Measurements from ENCODE around the gene FKRP. TPM values are rescaled to one million over a fixed set of nuclear protein-coding genes. Genes with fewer than 3 reads are reported as not detected.

Gene FKRP
- total RNA-seq, 1 experiment from 2014 or later = 19.4 TPM

- BruUV-seq (replicated peaks) = no TSS peak
- H3K9me3 ChIP-seq (ENCODE audit: control insufficient read depth in 1 of 2, insufficient read depth in 1 of 2, low read depth in 1 of 2, low read length in 2 of 2) = no peaks in the 10 kb centered on the region
- ATAC-seq = peak; percentile 83
- ChIA-PET RAD21 (ENCODE audit: low non-redundant PET in 1 of 2, low total read pairs in 2 of 2, uncharacterized antibody in 2 of 2, unreplicated experiment in 2 of 2) (interaction anchor here (0.7 to 1.0 kb wide), 2 partner anchors 22 to 42 kb away, joined by 3 to 4 read pairs; no protein-coding TSS in a partner anchor), POLR2A (interaction anchor here (0.6 to 3.4 kb wide), 12 partner anchors 8 to 1500 kb away, joined by 3 to 26 read pairs (median 5); no protein-coding TSS in a partner anchor), CTCF (interaction anchor here (0.6 kb wide), 2 partner anchors 41 to 52 kb away, joined by 3 to 6 read pairs; no protein-coding TSS in a partner anchor)
- no peaks in the 10 kb centered on the region for H3K9me2 ChIP-seq (ENCODE audit: insufficient read depth)
- H3K36me3 ChIP-seq (ENCODE audit: control insufficient read depth in 1 of 2, insufficient read depth in 2 of 2, low read length in 2 of 2) = peaks cover 4 to 21% of the 10 kb centered on the region in 2 experiments; a peak in 3 of 4 replicates
- peak within 1 kb of the TSS; percentile 77 for H3K4me2 ChIP-seq (ENCODE audit: low read length)
- peak within 1 kb of the TSS; percentile 93 to 96 for H3K4me3 ChIP-seq (replicated peaks in 1 of 2; ENCODE audit: low read depth in 1 of 2, low read length in 2 of 2)
- peak within 1 kb of the TSS; percentile 92 for H3K9ac ChIP-seq (ENCODE audit: low read length)
- peak within 1 kb of the TSS; percentile 91 for H3K27ac ChIP-seq (ENCODE audit: low read depth, low read length)
- no peaks in the 10 kb centered on the region for H3K27me3 ChIP-seq (ENCODE audit: insufficient read depth, low read length)
- H3K4me1 ChIP-seq (ENCODE audit: control insufficient read depth in 1 of 2, insufficient read depth in 2 of 2, low read length in 2 of 2) = peaks cover 40 to 57% of the 10 kb centered on the region in 2 experiments
- peaks cover 4% of the 10 kb centered on the region; the same call in 1 of the 2 replicates for H4K20me1 ChIP-seq (ENCODE audit: insufficient read depth)
- intact Hi-C loops (cut with micrococcal nuclease) = loop anchor here (5.0 kb wide), 1 partner anchor 44 kb away; no protein-coding TSS in a partner anchor
- peak; percentile 94 for DNase-seq (ENCODE audit: low read depth, low spot score)
- H2AFZ ChIP-seq (ENCODE audit: low read depth, low read length, poor library complexity, severe bottlenecking) = no peak within 1 kb of the TSS
- peaks cover 50% of the 10 kb centered on the region for H3K79me2 ChIP-seq (ENCODE audit: insufficient read depth, low read length)
- TF ChIP-seq JUND (IDR thresholded peaks at IDR 0.05) (no peak), EZH2phosphoT487 (IDR thresholded peaks at IDR 0.05; ENCODE audit: borderline replicate concordance) (no peak), ZFX (IDR thresholded peaks at IDR 0.05) (no peak), REST (IDR thresholded peaks at IDR 0.05; ENCODE audit: low read depth) (no peak), MAX (IDR thresholded peaks at IDR 0.05) (peak; percentile 97), YY1 (IDR thresholded peaks at IDR 0.05; ENCODE audit: extremely low read depth, insufficient replicate concordance, low read depth, low read length) (peak; percentile 36), ZNF274 (IDR thresholded peaks at IDR 0.05; ENCODE audit: low read depth, low read length) (no peak), EZH2 (IDR thresholded peaks at IDR 0.05) (no peak), SRF (IDR thresholded peaks at IDR 0.05; ENCODE audit: low read depth) (no peak), FOSL1 (IDR thresholded peaks at IDR 0.05; ENCODE audit: low read depth) (no peak), POLR2A (IDR thresholded peaks at IDR 0.05; ENCODE audit: borderline replicate concordance, extremely low read depth, insufficient read depth, insufficient read length) (peak; percentile 99), CEBPB (IDR thresholded peaks at IDR 0.05; ENCODE audit: low read depth) (no peak), POLR2AphosphoS5 (IDR thresholded peaks at IDR 0.05; ENCODE audit: low read depth, low read length) (peak; percentile 100), CBX3 (IDR thresholded peaks at IDR 0.05; ENCODE audit: low read depth) (no peak), SIN3A (IDR thresholded peaks at IDR 0.05; ENCODE audit: low read depth) (peak; percentile 97), SP1 (IDR thresholded peaks at IDR 0.05; ENCODE audit: low read depth) (peak; percentile 73), RAD21 (IDR thresholded peaks at IDR 0.05; ENCODE audit: low read depth) (no peak)
- TF ChIP-seq, protein P1, sequence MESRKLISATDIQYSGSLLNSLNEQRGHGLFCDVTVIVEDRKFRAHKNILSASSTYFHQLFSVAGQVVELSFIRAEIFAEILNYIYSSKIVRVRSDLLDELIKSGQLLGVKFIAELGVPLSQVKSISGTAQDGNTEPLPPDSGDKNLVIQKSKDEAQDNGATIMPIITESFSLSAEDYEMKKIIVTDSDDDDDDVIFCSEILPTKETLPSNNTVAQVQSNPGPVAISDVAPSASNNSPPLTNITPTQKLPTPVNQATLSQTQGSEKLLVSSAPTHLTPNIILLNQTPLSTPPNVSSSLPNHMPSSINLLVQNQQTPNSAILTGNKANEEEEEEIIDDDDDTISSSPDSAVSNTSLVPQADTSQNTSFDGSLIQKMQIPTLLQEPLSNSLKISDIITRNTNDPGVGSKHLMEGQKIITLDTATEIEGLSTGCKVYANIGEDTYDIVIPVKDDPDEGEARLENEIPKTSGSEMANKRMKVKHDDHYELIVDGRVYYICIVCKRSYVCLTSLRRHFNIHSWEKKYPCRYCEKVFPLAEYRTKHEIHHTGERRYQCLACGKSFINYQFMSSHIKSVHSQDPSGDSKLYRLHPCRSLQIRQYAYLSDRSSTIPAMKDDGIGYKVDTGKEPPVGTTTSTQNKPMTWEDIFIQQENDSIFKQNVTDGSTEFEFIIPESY (IDR thresholded peaks at IDR 0.05; ENCODE audit: extremely low read depth, insufficient replicate concordance, low read length) = peak; percentile 73
- TF ChIP-seq, protein P2, sequence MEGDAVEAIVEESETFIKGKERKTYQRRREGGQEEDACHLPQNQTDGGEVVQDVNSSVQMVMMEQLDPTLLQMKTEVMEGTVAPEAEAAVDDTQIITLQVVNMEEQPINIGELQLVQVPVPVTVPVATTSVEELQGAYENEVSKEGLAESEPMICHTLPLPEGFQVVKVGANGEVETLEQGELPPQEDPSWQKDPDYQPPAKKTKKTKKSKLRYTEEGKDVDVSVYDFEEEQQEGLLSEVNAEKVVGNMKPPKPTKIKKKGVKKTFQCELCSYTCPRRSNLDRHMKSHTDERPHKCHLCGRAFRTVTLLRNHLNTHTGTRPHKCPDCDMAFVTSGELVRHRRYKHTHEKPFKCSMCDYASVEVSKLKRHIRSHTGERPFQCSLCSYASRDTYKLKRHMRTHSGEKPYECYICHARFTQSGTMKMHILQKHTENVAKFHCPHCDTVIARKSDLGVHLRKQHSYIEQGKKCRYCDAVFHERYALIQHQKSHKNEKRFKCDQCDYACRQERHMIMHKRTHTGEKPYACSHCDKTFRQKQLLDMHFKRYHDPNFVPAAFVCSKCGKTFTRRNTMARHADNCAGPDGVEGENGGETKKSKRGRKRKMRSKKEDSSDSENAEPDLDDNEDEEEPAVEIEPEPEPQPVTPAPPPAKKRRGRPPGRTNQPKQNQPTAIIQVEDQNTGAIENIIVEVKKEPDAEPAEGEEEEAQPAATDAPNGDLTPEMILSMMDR (IDR thresholded peaks at IDR 0.05 in 2 of 3, conservative IDR thresholded peaks at IDR 0.05 in 1 of 3; ENCODE audit: borderline replicate concordance in 1 of 3, insufficient read depth in 1 of 3, low read depth in 2 of 3, low read length in 2 of 3) = no peak
Observed at GRCh38 chr19:46788262-46788967, 42.6 kb downstream of the FKRP start, which contains the start of gene SLC1A5. Gene SLC1A5, minus strand, starts transcription at chr19:46788594. Its CDS starts 629 bp downstream, at chr19:46787965.
